ENCODE results near the gene PAQR4.

PAQR4 gene

DNA sequence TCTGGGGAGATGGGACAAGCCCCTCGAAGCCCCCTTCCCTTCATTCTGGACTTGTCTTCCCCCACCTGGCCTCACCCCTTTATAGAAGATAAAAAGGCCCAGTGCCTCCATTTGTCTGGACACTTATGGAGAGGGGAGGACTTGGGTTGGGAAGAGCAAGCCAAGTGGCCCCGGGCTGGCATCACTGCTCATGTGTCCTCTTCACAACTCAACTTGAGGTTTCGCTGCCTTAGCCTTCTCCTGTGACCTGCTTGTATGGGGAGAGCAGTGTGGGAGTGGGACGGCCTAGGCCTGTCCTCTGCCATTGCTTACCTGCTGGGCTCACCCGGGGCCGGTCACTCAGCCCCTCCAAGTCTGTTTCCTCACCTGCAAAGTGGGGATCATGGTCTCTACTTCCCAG, 1.4 kb downstream of the PAQR4 start:
- peaks cover 19% of the 10 kb centered on the region for H3K4me1 ChIP-seq
- peak overlapping the region; percentile 78 for H3K27ac ChIP-seq
- H3K9me3 ChIP-seq (ENCODE audit: control insufficient read depth, low read length) = no peaks in the 10 kb centered on the region
- H3K4me3 ChIP-seq (ENCODE audit: low read depth, low read length) = peak overlapping the region; percentile 67
- peak overlapping the region; percentile 93 for H3K4me2 ChIP-seq (ENCODE audit: low read length)
- peak overlapping the region; percentile 14 for H3K9ac ChIP-seq
- H3K36me3 ChIP-seq (ENCODE audit: control insufficient read depth, insufficient read depth, low read length) = no peaks in the 10 kb centered on the region
- TF ChIP-seq, protein P1, sequence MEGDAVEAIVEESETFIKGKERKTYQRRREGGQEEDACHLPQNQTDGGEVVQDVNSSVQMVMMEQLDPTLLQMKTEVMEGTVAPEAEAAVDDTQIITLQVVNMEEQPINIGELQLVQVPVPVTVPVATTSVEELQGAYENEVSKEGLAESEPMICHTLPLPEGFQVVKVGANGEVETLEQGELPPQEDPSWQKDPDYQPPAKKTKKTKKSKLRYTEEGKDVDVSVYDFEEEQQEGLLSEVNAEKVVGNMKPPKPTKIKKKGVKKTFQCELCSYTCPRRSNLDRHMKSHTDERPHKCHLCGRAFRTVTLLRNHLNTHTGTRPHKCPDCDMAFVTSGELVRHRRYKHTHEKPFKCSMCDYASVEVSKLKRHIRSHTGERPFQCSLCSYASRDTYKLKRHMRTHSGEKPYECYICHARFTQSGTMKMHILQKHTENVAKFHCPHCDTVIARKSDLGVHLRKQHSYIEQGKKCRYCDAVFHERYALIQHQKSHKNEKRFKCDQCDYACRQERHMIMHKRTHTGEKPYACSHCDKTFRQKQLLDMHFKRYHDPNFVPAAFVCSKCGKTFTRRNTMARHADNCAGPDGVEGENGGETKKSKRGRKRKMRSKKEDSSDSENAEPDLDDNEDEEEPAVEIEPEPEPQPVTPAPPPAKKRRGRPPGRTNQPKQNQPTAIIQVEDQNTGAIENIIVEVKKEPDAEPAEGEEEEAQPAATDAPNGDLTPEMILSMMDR (IDR thresholded peaks at IDR 0.05) = no peak
- H3K79me2 ChIP-seq = no peaks in the 10 kb centered on the region
- peak overlapping the region; percentile 74 for H2AFZ ChIP-seq
- no peaks in the 10 kb centered on the region for H3K27me3 ChIP-seq (ENCODE audit: control insufficient read depth, insufficient read depth, low read length)

DNA sequence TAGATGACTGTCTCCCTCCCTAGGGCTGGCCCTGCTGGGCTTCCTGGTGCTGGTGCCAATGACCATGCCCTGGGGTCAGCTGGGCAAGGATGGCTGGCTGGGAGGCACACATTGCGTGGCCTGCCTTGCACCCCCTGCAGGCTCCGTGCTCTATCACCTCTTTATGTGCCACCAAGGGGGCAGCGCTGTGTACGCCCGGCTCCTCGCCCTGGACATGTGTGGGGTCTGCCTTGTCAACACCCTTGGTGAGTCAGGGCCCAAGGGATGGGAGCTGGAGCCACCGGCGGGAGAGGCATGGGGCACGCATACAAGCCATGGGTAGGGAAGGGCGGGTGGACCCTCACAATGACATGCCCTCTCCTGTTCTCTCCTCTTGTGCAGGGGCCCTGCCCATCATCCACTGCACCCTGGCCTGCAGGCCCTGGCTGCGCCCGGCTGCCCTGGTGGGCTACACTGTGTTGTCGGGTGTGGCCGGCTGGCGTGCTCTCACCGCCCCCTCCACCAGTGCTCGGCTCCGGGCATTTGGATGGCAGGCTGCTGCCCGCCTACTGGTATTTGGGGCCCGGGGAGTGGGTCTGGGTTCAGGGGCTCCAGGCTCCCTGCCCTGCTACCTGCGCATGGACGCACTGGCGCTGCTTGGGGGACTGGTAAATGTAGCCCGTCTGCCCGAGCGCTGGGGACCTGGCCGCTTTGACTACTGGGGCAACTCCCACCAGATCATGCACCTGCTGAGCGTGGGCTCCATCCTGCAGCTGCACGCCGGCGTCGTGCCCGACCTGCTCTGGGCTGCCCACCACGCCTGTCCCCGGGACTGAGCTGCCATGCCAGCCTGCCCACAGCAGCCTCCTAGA, 2.2 kb downstream of the PAQR4 start:
- peak overlapping the region; percentile 67 for H3K4me3 ChIP-seq (ENCODE audit: low read depth, low read length)

DNA sequence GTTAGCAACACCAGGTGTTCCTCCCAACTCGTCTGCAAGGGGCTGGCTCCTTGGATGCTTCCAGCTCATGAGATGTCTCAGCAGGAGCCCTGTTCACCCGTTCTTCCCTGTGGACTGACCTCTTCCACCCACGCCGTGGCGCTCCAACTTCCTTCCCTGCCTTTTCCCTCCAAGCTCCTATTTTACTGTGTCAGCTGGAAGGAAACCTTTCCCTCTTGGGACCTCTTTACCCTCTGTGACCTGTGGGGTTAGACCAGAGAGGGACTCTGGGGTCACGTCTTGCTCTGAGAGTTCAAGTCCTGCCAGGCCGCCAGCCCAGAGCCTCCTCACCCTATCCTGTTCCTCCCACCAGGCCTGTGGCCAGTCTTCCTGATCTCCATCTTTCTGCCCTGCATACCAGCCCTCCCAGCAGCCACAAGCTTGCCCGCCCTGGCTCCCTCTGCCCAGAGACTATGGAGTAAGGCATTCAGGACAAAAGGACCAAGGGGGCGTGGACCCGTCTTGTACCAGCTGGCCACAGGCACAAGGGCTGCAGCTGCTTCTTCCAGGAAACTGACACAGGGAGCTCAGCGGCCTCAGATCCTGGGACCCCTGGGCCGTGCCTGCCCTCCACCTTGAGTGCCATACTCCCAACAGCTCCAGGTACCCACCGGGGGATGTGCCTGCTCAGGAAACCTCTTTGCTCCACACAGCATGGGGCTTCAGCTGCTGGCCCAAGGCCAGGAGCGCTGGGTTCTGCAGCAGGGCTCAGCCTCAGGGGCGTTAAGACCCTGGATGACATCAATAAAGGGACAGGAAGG, 3.0 kb downstream of the PAQR4 start:
- H3K79me2 ChIP-seq = no peaks in the 10 kb centered on the region
- TF ChIP-seq, protein P1 (IDR thresholded peaks at IDR 0.05) = no peak
- peaks cover 19% of the 10 kb centered on the region for H3K4me1 ChIP-seq
- H3K9ac ChIP-seq = no peak overlapping the region
- H3K36me3 ChIP-seq (ENCODE audit: control insufficient read depth, insufficient read depth, low read length) = no peaks in the 10 kb centered on the region
- H3K27me3 ChIP-seq (ENCODE audit: control insufficient read depth, insufficient read depth, low read length) = no peaks in the 10 kb centered on the region
- H2AFZ ChIP-seq = no peak overlapping the region
- H3K9me3 ChIP-seq (ENCODE audit: control insufficient read depth, low read length) = no peaks in the 10 kb centered on the region
- H3K4me2 ChIP-seq (ENCODE audit: low read length) = no peak overlapping the region
- H3K27ac ChIP-seq = no peak overlapping the region
- H3K4me3 ChIP-seq (ENCODE audit: low read depth, low read length) = no peak overlapping the region

More for the DNA sequence above, 2.2 kb downstream of the PAQR4 start:
- peaks cover 19% of the 10 kb centered on the region for H3K4me1 ChIP-seq
- peak overlapping the region; percentile 93 for H3K4me2 ChIP-seq (ENCODE audit: low read length)
- H3K79me2 ChIP-seq = no peaks in the 10 kb centered on the region
- H3K9ac ChIP-seq = no peak overlapping the region
- no peak overlapping the region for H2AFZ ChIP-seq
- no peaks in the 10 kb centered on the region for H3K27me3 ChIP-seq (ENCODE audit: control insufficient read depth, insufficient read depth, low read length)
- H3K27ac ChIP-seq = peak overlapping the region; percentile 78
- no peaks in the 10 kb centered on the region for H3K9me3 ChIP-seq (ENCODE audit: control insufficient read depth, low read length)
- TF ChIP-seq, protein P1 (IDR thresholded peaks at IDR 0.05) = no peak
- no peaks in the 10 kb centered on the region for H3K36me3 ChIP-seq (ENCODE audit: control insufficient read depth, insufficient read depth, low read length)

DNA sequence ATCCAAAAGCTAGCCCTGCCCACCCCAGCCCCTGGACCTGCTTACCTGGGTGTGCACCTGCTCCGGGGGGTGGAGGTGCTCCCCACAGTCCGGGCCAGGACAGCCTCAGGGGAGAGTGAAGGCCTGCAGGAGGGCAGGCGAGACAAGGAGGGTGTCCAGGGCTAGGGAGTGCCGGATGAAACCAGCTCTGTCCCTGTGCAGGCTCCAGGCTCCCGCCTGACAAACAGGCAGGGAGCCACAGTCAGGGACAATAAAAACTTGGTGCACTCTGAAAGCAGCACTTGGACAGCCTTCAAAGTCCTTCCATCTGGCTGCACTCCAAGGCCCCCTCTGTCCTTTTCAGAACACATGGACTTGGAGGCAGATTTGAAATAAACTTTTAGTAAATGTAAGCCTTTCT, 3.9 kb downstream of the PAQR4 start:
- no peak overlapping the region for H2AFZ ChIP-seq
- H3K36me3 ChIP-seq (ENCODE audit: control insufficient read depth, insufficient read depth, low read length) = no peaks in the 10 kb centered on the region
- H3K27ac ChIP-seq = no peak overlapping the region
- no peak overlapping the region for H3K4me3 ChIP-seq (ENCODE audit: low read depth, low read length)
- peaks cover 17% of the 10 kb centered on the region for H3K4me1 ChIP-seq
- H3K79me2 ChIP-seq = no peaks in the 10 kb centered on the region
- no peak overlapping the region for H3K4me2 ChIP-seq (ENCODE audit: low read length)
- TF ChIP-seq, protein P1 (IDR thresholded peaks at IDR 0.05) = no peak
- H3K9ac ChIP-seq = no peak overlapping the region
- no peaks in the 10 kb centered on the region for H3K27me3 ChIP-seq (ENCODE audit: control insufficient read depth, insufficient read depth, low read length)
- no peaks in the 10 kb centered on the region for H3K9me3 ChIP-seq (ENCODE audit: control insufficient read depth, low read length)

All from parathyroid adenoma (tissue), 2 donors.